Nucleus accumbens (tissue), 56 donors: ENCODE measurements around the gene CYSLTR1.
"Not testable (repeated sequence)": the region's sequence is repeated elsewhere in the genome, so short reads cannot be mapped to it uniquely, and the experiment has no call there.

Experiments
- DNase-seq, 56 donors: peaks; one replicate each; lab custom pipeline; 2025; lab: John Stamatoyannopoulos, UW

Gene CYSLTR1, protein sequence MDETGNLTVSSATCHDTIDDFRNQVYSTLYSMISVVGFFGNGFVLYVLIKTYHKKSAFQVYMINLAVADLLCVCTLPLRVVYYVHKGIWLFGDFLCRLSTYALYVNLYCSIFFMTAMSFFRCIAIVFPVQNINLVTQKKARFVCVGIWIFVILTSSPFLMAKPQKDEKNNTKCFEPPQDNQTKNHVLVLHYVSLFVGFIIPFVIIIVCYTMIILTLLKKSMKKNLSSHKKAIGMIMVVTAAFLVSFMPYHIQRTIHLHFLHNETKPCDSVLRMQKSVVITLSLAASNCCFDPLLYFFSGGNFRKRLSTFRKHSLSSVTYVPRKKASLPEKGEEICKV

GRCh38 chrX:78327370-78328086 is at the start of gene CYSLTR1:
TSS of gene CYSLTR1 (minus strand) at chrX:78327611. CDS start at chrX:78273746, 53,865 bp downstream.
- DNase-seq, result no peak

GRCh38 chrX:78377186-78377585 is 49.8 kb upstream of the CYSLTR1 start:
- DNase-seq, result no peak

DNA sequence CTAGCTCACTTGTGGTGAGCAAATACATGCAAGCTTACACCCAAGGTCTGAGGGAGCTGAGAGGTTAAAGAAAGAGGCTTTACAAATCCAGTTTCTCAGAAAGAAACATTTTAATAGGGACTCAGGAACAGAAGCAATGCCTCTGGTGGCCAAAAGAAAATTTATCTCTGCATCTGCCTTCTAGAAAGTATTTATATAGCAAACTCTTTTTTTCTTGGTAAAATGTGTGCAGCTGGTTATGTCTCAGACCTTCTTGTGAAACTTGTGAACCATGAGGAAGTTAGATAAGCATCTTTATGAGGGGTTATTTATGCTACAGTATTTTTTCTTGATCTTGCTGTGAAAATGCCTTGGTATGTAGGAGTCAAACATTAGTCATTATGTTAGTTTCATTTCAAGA is 48.5 kb upstream of the CYSLTR1 start:
- DNase-seq, result no peak

- no peak for DNase-seq
Measured at GRCh38 chrX:78366576-78366975, 39.2 kb upstream of the CYSLTR1 start.

DNA sequence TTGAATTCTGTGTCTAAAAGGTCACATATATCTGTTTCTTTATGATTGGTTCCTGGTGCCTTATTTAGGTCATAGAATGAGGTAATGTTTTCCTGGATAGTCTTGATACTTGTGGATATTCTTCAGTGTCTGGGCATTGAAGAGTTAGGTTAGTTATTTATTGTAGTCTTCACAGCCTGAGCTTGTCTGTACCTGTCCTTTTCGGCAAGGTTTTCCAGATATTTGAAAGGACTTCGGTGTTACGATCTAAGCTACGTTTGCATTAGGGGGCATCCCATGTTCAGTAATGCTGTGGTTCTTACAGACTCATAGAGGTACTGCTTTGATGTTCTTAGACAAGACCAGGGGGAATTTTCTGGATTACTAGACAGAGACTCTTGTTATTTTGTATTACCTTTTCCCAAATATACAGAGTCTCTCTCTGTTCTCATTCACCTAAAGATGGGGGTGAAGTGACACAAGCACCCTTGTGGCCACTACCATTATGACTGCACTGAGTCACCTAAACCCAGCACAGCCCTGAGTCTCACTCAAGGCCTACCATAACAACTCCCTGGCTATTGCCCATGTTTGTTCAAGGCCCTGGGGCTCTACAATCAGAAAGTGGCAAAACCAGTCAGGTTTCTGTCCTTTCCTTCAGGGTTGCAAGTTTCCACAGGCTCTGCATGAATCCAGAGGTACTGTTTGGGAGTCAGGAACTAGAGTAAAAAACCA is 30.1 kb upstream of the CYSLTR1 start:
- DNase-seq, result no peak

- DNase-seq, result no peak
Measured at GRCh38 chrX:78333521-78333920, 6.1 kb upstream of the CYSLTR1 start.

- no peak for DNase-seq
Measured at GRCh38 chrX:78331708-78332107, 4.3 kb upstream of the CYSLTR1 start.

GRCh38 chrX:78330540-78330939 is 3.1 kb upstream of the CYSLTR1 start:
- DNase-seq, result no peak

- no peak for DNase-seq
Measured at GRCh38 chrX:78330068-78330467, 2.7 kb upstream of the CYSLTR1 start.

DNA sequence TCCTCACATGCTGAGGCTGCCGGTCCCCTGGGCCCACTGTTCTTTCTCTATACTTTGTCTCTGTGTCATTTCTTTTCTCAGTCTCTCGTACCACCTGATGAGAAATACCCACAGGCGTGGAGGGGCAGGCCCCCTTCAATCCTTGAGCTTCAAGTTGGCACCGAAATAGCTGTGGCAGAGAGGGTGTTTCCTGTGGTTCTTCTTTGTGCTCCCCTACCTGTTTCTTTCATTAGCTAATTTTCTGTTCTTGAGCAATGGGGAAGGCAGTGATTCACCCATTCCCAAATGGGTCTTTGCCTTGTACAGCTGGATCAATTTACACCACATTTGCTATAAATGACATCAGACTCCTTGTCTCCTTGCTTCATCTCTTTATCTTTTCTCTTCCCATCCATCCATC is 2.1 kb upstream of the CYSLTR1 start:
- no peak for DNase-seq

- no peak for DNase-seq
Measured at GRCh38 chrX:78326401-78326800, 1.0 kb downstream of the CYSLTR1 start.

DNA sequence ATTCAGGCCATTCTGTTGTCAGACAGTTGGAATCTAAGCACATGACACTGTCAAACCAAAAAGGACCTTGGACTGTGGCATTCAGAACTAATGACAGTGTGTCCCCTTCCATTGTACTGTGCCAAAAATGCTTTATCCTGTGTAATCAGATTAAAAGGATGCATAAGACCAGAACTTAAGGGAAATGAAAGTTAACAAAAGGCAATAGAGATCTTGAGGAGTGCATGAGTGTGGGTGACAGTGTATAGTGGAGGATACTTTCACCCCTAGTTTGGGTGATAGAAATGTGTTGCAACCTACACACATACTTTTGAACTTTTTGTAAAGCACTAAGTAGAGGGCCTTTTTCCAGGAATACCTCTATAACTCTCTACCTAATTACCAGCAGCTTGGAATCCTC is 4.5 kb downstream of the CYSLTR1 start:
- DNase-seq, result no peak

DNA sequence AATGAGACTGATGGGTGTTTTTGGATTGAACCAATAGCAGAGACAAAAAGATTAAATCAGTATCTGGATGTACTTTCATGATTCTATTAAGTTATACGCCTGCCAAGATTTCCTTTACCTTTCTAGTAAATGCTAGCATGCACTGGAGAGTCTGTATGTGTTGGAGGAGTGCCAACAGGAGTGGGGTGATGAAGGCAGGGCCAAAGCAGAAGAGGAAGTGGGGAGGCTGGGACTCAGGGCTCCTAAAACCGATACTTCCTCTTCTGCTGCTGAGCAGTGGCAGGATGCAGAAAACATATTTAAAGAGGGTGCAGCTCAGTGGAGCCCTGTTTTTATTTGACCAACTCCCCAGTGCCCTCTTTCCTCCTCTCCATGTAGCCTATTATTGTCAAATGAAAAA is 5.6 kb downstream of the CYSLTR1 start:
- peak in 2 of 56 donors; percentile 4 to 5 for DNase-seq

DNA sequence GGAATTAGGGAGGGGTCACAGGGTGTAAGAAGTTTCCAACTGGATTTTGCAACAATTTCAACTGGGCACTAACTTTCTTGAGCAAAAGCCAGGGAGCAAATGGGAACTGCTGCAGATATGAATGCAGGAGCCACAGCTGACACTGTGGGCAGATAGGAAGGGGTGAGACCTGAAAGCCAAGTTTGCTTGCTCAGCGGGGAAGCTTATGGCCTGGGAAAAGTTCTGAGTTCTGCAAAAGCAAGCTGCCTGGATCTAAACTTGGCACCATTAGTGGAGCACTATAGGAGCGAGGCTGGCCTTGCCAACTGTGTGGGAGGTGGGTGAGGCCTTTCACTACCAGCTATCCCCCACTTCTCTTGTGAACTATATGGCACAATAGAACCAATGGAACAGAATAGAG is 11.1 kb downstream of the CYSLTR1 start:
- no peak for DNase-seq

- DNase-seq, result no peak
Measured at GRCh38 chrX:78315745-78316144, 11.7 kb downstream of the CYSLTR1 start.

GRCh38 chrX:78314561-78314960 is 12.8 kb downstream of the CYSLTR1 start:
- DNase-seq, result peak in 1 of 56 donors; percentile 0

- DNase-seq, result no peak
Measured at GRCh38 chrX:78313526-78313925, 13.9 kb downstream of the CYSLTR1 start.

GRCh38 chrX:78307665-78308064 is 19.7 kb downstream of the CYSLTR1 start:
- DNase-seq, result no peak

DNA sequence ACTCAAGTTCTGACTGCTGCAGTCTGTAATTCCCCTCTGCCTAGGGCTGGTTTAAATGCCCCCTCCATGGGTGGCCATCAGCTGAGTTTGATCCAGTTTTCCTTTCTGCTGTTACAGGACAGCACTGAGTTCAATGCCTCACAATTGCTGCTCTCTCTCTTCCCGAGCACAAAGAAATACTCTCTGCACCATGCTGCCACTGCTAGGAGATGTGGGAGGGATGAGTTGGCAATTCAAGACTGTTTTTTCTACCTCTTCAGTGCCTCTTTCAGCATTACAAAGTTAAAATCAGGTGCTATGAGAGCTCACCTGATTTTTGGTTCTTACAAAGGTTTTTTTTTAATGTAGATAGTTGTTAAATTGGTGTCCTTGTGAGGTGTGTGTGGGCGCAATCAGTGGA is 24.3 kb downstream of the CYSLTR1 start:
- DNase-seq, result peak in 5 of 56 donors; percentile 1 to 25 (median 6)

- not testable (repeated sequence) for DNase-seq
Measured at GRCh38 chrX:78300933-78301332, 26.5 kb downstream of the CYSLTR1 start.

GRCh38 chrX:78283511-78283910 is 43.9 kb downstream of the CYSLTR1 start:
- no peak for DNase-seq
